ENCODE measurements around the gene SEPTIN1.
"Not testable (repeated sequence)": the region's sequence is repeated elsewhere in the genome, so short reads cannot be mapped to it uniquely, and the experiment has no call there.

The SEPTIN1 gene

GRCh38 chr16:30357715-30358576 is 24.4 kb downstream of the SEPTIN1 start:
- no peak for DNase-seq (ENCODE audit: low spot score)

- no peak for DNase-seq (ENCODE audit: low spot score)
Observed at GRCh38 chr16:30357085-30357714, 25.2 kb downstream of the SEPTIN1 start.

- no peak for DNase-seq (ENCODE audit: low spot score)
Observed at GRCh38 chr16:30356401-30357084, 25.8 kb downstream of the SEPTIN1 start.

GRCh38 chr16:30355954-30356308 is 26.4 kb downstream of the SEPTIN1 start:
- no peak for DNase-seq (ENCODE audit: low spot score)

- peak; percentile 96 for DNase-seq (ENCODE audit: low spot score)
Observed at GRCh38 chr16:30355144-30355953, 27.0 kb downstream of the SEPTIN1 start, which contains the start of gene CD2BP2. Gene CD2BP2, minus strand, starts transcription at chr16:30355308. Its CDS starts 627 bp downstream, at chr16:30354681.

GRCh38 chr16:30354423-30355143 is 27.8 kb downstream of the SEPTIN1 start:
- DNase-seq (ENCODE audit: low spot score), result no peak

- DNase-seq (ENCODE audit: low spot score), result no peak
Observed at GRCh38 chr16:30353438-30354129, 28.8 kb downstream of the SEPTIN1 start.

- no peak for DNase-seq (ENCODE audit: low spot score)
Observed at GRCh38 chr16:30352488-30353401, 29.6 kb downstream of the SEPTIN1 start.

- DNase-seq (ENCODE audit: low spot score), result no peak
Observed at GRCh38 chr16:30351586-30352419, 30.6 kb downstream of the SEPTIN1 start.

GRCh38 chr16:30351001-30351441 is 31.3 kb downstream of the SEPTIN1 start:
- no peak for DNase-seq (ENCODE audit: low spot score)

GRCh38 chr16:30350134-30350871 is 32.1 kb downstream of the SEPTIN1 start:
- no peak for DNase-seq (ENCODE audit: low spot score)

- DNase-seq (ENCODE audit: low spot score), result no peak
Observed at GRCh38 chr16:30349675-30350074, 32.7 kb downstream of the SEPTIN1 start.

- no peak for DNase-seq (ENCODE audit: low spot score)
Observed at GRCh38 chr16:30348929-30349328, 33.4 kb downstream of the SEPTIN1 start.

- no peak for DNase-seq (ENCODE audit: low spot score)
Observed at GRCh38 chr16:30348113-30348512, 34.2 kb downstream of the SEPTIN1 start.

- no peak for DNase-seq (ENCODE audit: low spot score)
Observed at GRCh38 chr16:30346286-30346685, 36.1 kb downstream of the SEPTIN1 start.

- DNase-seq (ENCODE audit: low spot score), result not testable (repeated sequence)
Observed at GRCh38 chr16:30343491-30343820, 38.9 kb downstream of the SEPTIN1 start.

GRCh38 chr16:30342751-30343490 is 39.4 kb downstream of the SEPTIN1 start:
- DNase-seq (ENCODE audit: low spot score), result no peak

Measured in HuH-7 (cell line).